K562 (cell line): Measurements from ENCODE around the gene FSTL3. TPM values are rescaled to one million over a fixed set of nuclear protein-coding genes. Genes with fewer than 3 reads are reported as not detected.
A peak's percentile ranks its signal among the peaks of the same experiment; 100 is the strongest.

Experiments
- ATAC-seq: fragments of 200-7000 bp; cut with Tn5 transposase; 3 replicates; pipeline ENCODE4 v1.9.1; 2020; ENCODE audit warnings: moderate library complexity
- BruUV-seq: library from RNA; stranded (reverse); fragments of 400-500 nt; replicated peaks from 2 replicates; lab custom pipeline; 2021; lab: Mats Ljungman, UMichigan
- CTCF ChIA-PET: fragments of 300-600 bp; formaldehyde crosslinking; extraction: SDS; loops from one replicate; lab custom pipeline; 2021; ENCODE audit warnings: low intra/inter-chr PET ratio; lab: Yijun Ruan, JAX
- POLR2A ChIA-PET: fragments of 300-600, 350-650 bp; sonication (Branson Sonifier 250); formaldehyde crosslinking; extraction: SDS; loops from one replicate; lab custom pipeline; 2021; ENCODE audit warnings: antibody characterized with exemption, inconsistent platforms; lab: Yijun Ruan, JAX
- DNase-seq, 4 experiments: peaks; one replicate each; pipeline versions ENCODE4 v3.0.0 to v3.0.0-alpha.2; 2011 to 2018; ENCODE audit warnings: low spot score in 3 of 4, mixed read lengths in 3 of 4; ENCODE audit errors: extremely low read depth in 1 of 4
- FAIRE-seq: peaks from 2 replicates; lab custom pipeline; 2011; peaks lifted over from hg19 to GRCh38; lab: Jason Lieb, UNC
- H2AFZ ChIP-seq: 2 replicates; pipeline ENCODE4 v1.6.0; 2011; ENCODE audit warnings: low read depth, low read length, control low read depth, inconsistent platforms
- H3K27ac ChIP-seq: fragments of 200-600 bp; 3 replicates; pipeline ENCODE4 v1.8.0; 2011; ENCODE audit warnings: low read depth, mild to moderate bottlenecking, control low read depth, inconsistent platforms, low read length, moderate library complexity, mixed read lengths; ENCODE audit errors: extremely low read depth
- H3K27me3 ChIP-seq, 2 experiments: fragments of 300-600 bp in 1 of 2; 2 replicates in 1 of 2; 3 replicates in 1 of 2; pipeline versions ENCODE4 v1.6.0 to v1.8.0; 2011; ENCODE audit warnings: inconsistent platforms in 2 of 2, low read length in 2 of 2, mild to moderate bottlenecking in 1 of 2, mixed read lengths in 1 of 2, moderate library complexity in 1 of 2; ENCODE audit not compliant: control insufficient read depth in 2 of 2, insufficient read depth in 2 of 2
- H3K36me3 ChIP-seq: fragments of 300-600 bp; 3 replicates; pipeline ENCODE4 v1.8.0; 2011; ENCODE audit warnings: mild to moderate bottlenecking, low read length, inconsistent platforms; ENCODE audit not compliant: control insufficient read depth, insufficient read depth
- H3K4me1 ChIP-seq, 2 experiments: fragments of 200-600 bp in 1 of 2; replicated peaks in 1 of 2; 2 replicates in 1 of 2; 3 replicates in 1 of 2; pipeline versions ENCODE4 v1.5.1 to v1.8.0; 2011; ENCODE audit warnings: inconsistent platforms in 2 of 2, low read length in 2 of 2, mild to moderate bottlenecking in 1 of 2, mixed read lengths in 1 of 2, moderate library complexity in 1 of 2; ENCODE audit not compliant: control insufficient read depth in 2 of 2, insufficient read depth in 2 of 2
- H3K4me2 ChIP-seq: 2 replicates; pipeline ENCODE4 v1.6.1; 2011; ENCODE audit warnings: low read length, control low read depth, inconsistent platforms, mixed read lengths; ENCODE audit not compliant: insufficient read depth
- H3K4me3 ChIP-seq: fragments of 200-600 bp; sonication (generic), shearing (Covaris generic); 2 replicates; pipeline ENCODE4 v1.5.1; 2016; ENCODE audit warnings: control low read depth, inconsistent platforms
- H3K79me2 ChIP-seq: fragments of 200-600 bp; 3 replicates; pipeline ENCODE4 v1.8.0; 2011; ENCODE audit warnings: low read length, inconsistent platforms; ENCODE audit not compliant: control insufficient read depth, insufficient read depth
- H3K9ac ChIP-seq, 2 experiments: 2 replicates each; pipeline versions ENCODE4 v1.6.0 to v1.6.1; 2011; ENCODE audit warnings: low read depth in 2 of 2, low read length in 2 of 2, control low read depth in 1 of 2, inconsistent platforms in 1 of 2, mild to moderate bottlenecking in 1 of 2, mixed read lengths in 1 of 2; ENCODE audit not compliant: insufficient read depth in 1 of 2
- H3K9me1 ChIP-seq: one replicate; pipeline ENCODE4 v1.6.0; 2011; ENCODE audit warnings: inconsistent platforms, mild to moderate bottlenecking, low read length, moderate library complexity; ENCODE audit not compliant: control insufficient read depth, insufficient read depth
- H3K9me3 ChIP-seq: replicated peaks from 2 replicates; pipeline ENCODE4 v1.5.1; 2011; ENCODE audit warnings: low read depth, low read length, inconsistent platforms; ENCODE audit not compliant: control insufficient read depth, insufficient read depth
- H4K20me1 ChIP-seq: replicated peaks from 2 replicates; pipeline ENCODE4 v1.6.1; 2011; ENCODE audit warnings: low read length, inconsistent platforms, mixed read lengths; ENCODE audit not compliant: control insufficient read depth, insufficient read depth
- ILK ChIP-seq: fragments of 450-650 bp; IDR thresholded peaks from 2 replicates; pipeline ENCODE4 v1.6.1; 2016; ENCODE audit warnings: missing genetic modification characterization, low read depth, mild to moderate bottlenecking, missing compliant biosample characterization, moderate library complexity, borderline replicate concordance
- KLF6 ChIP-seq: fragments of 250-450 bp; sonication (Bioruptor Pico); IDR thresholded peaks from 2 replicates; pipeline ENCODE4 v1.4.0; 2020; ENCODE audit warnings: mild to moderate bottlenecking, moderate library complexity, borderline replicate concordance
- MAZ ChIP-seq, 2 experiments: fragments of 450-650 bp in 1 of 2; sonication (generic) in 1 of 2; formaldehyde crosslinking; IDR thresholded peaks in 1 of 2; conservative IDR thresholded peaks in 1 of 2; 2 replicates each; pipeline versions ENCODE4 v1.4.0 to v1.5.0; 2020; ENCODE audit warnings: mild to moderate bottlenecking in 1 of 2, missing genetic modification reagents in 1 of 2
- NFYB ChIP-seq: IDR thresholded peaks from 2 replicates; pipeline ENCODE4 v1.6.1; 2011; ENCODE audit warnings: mild to moderate bottlenecking, moderate library complexity; ENCODE audit not compliant: insufficient read length; ENCODE audit errors: extremely low read depth
- POLR2G ChIP-seq: fragments of 200-400 bp; formaldehyde crosslinking; IDR thresholded peaks from 2 replicates; pipeline ENCODE4 v1.6.1; 2017; ENCODE audit warnings: low read depth, mild to moderate bottlenecking, antibody characterized with exemption, low read length, moderate library complexity
- SMARCC2 ChIP-seq: fragments of 450-650 bp; IDR thresholded peaks from 2 replicates; pipeline ENCODE4 v1.6.1; 2017; ENCODE audit warnings: antibody characterized with exemption, moderate library complexity, mild to moderate bottlenecking, low read depth
- TCF7 ChIP-seq: sonication (generic); IDR thresholded peaks from 2 replicates; pipeline ENCODE4 v1.6.1; 2016; ENCODE audit warnings: antibody characterized with exemption, borderline replicate concordance
- ZBED1 ChIP-seq: IDR thresholded peaks from 2 replicates; pipeline ENCODE4 v1.6.1; 2014
- ZC3H4 ChIP-seq: sonication (generic); formaldehyde crosslinking; IDR thresholded peaks from 2 replicates; pipeline ENCODE4 v1.9.0; 2021; ENCODE audit warnings: missing genetic modification reagents, borderline replicate concordance
- ZNF197 ChIP-seq: fragments of 200-800 bp; sonication (Bioruptor generic); IDR thresholded peaks from 2 replicates; pipeline ENCODE4 v1.6.1; 2016; ENCODE audit warnings: low read depth, missing genetic modification characterization, missing compliant biosample characterization
- WGBS: fragments of 100-300 bp; shearing (Covaris generic); methylation state at CpG from one replicate; pipeline ENCODE4 v1.1.6; 2016; ENCODE audit warnings: low coverage, mixed read lengths; ENCODE audit not compliant: insufficient coverage; ENCODE audit errors: missing lambda C conversion rate; 5-methylcytosine and 5-hydroxymethylcytosine counted together
- in situ Hi-C: fragments of 300-500 bp; cut with MboI; formaldehyde crosslinking; loops from 4 replicates; pipeline ENCODE4 v1.15.0; 2018; ENCODE audit warnings: inconsistent platforms, mixed read lengths
- intact Hi-C: fragments of 100-400 bp; cut with micrococcal nuclease; formaldehyde crosslinking; loops from 2 replicates; pipeline ENCODE4 v1.14.2; 2022
- polyA plus RNA-seq, 8 experiments: library from polyadenylated mRNA; depleted of rRNA in 4 of 8; stranded (reverse) in 5 of 8; unstranded in 3 of 8; fragments of >200 nt; fragmentation: Nextera tagmentation in 2 of 8; fragmentation: Illumina TruSeq in 1 of 8; extraction: Ambion mirVana in 2 of 8; extraction: Trizol in 1 of 8; gene quantifications; 2 replicates each; pipeline versions ENCODE4 v1.2.1 to v1.2.3, GENCODE V29; 2011 to 2014; ENCODE audit warnings: inconsistent platforms in 1 of 8, missing spikeins in 1 of 8
- total RNA-seq, 7 experiments: library from RNA; depleted of rRNA in 6 of 7; stranded (reverse); fragments of >200 nt in 6 of 7; fragmentation: Illumina TruSeq in 2 of 7; extraction: Trizol in 2 of 7; gene quantifications; 2 replicates each; pipeline versions ENCODE4 v1.2.1 to v1.2.3, GENCODE V29; 2011 to 2021; ENCODE audit warnings: low replicate concordance in 1 of 7
- TF ChIP-seq, protein P1 (sequence below), 2 experiments: fragments of 450-650 bp; conservative IDR thresholded peaks; 2 replicates each; pipeline ENCODE4 v1.6.1; 2017; ENCODE audit warnings: mild to moderate bottlenecking in 2 of 2, moderate library complexity in 2 of 2

FSTL3 gene
- total and polyA plus RNA-seq, 9 of the 15 experiments (the other 6 are each of a cell fraction or from before 2014, with no cell fraction given) = 0.35 to 6.8 (median 4.2) TPM; not detected in 1

- TF ChIP-seq POLR2G = peak; percentile 49
- TF ChIP-seq ZBED1 = no peak
- FAIRE-seq (no peak), DNase-seq (peak in 1 of 4 experiments; percentile 14), ATAC-seq (no peak)
- TSS peak; percentile 59 for BruUV-seq
- peaks cover 8% of the 10 kb centered on the region for H3K79me2 ChIP-seq
- H3K9me3 ChIP-seq = no peaks in the 10 kb centered on the region
- ChIA-PET POLR2A (interaction anchor here (0.7 to 1.6 kb wide), 4 partner anchors 9 to 105 kb away, joined by 3 to 4 read pairs (median 4); no protein-coding TSS in a partner anchor), CTCF (no interaction called here)
- H3K4me3 ChIP-seq = no peak overlapping the region
- no peak overlapping the region for H3K9ac ChIP-seq
- intact Hi-C loops = no loop called here
- WGBS = 94% methylated on average over 25 of the region's 52 CpGs
- H3K9me1 ChIP-seq = no peaks in the 10 kb centered on the region
- no peak overlapping the region for H3K27ac ChIP-seq
- no peak overlapping the region for H3K4me2 ChIP-seq
- no peaks in the 10 kb centered on the region; the same call in 1 of the 2 replicates for H4K20me1 ChIP-seq
- in situ Hi-C loops = no loop called here
- peaks cover 75% of the 10 kb centered on the region; the same call in 2 of the 3 replicates for H3K36me3 ChIP-seq
- no peak overlapping the region for H2AFZ ChIP-seq
- peaks cover 0 to 31% of the 10 kb centered on the region in 2 experiments; a peak in 2 of 5 replicates for H3K4me1 ChIP-seq
- no peaks in the 10 kb centered on the region for H3K27me3 ChIP-seq
Observed at GRCh38 chr19:647566-648284, 28.5 kb upstream of the FSTL3 start.

- FAIRE-seq = no peak
- Histone ChIP-seq H3K27me3 (no peaks in the 10 kb centered on the region), H3K79me2 (peaks cover 14% of the 10 kb centered on the region), H3K36me3 (peaks cover 81% of the 10 kb centered on the region; the same call in 2 of the 3 replicates), H3K4me2 (no peak overlapping the region), H3K27ac (no peak overlapping the region), H3K4me1 (peaks cover 0 to 32% of the 10 kb centered on the region in 2 experiments; a peak in 2 of 5 replicates), H3K9me3 (no peaks in the 10 kb centered on the region), H3K9me1 (no peaks in the 10 kb centered on the region), H3K9ac (no peak overlapping the region), H3K4me3 (no peak overlapping the region), H2AFZ (no peak overlapping the region), H4K20me1 (peaks cover under 1% of the 10 kb centered on the region; the same call in 1 of the 2 replicates)
- WGBS = 100% methylated on average over 20 of the region's 29 CpGs
- intact Hi-C loops (no loop called here), in situ Hi-C loops (no loop called here)
- peak in 1 of 4 experiments; percentile 30 for DNase-seq
- no TSS peak for BruUV-seq
- CTCF ChIA-PET = no interaction called here
- POLR2A ChIA-PET = interaction anchor here (0.6 to 1.6 kb wide), 3 partner anchors 9 to 13 kb away, joined by 3 to 4 read pairs (median 4); no protein-coding TSS in a partner anchor
- ATAC-seq = no peak
- TF ChIP-seq NFYB = no peak
- no peak for TF ChIP-seq MAZ (CRISPR knock-in tag; conservative IDR thresholded peaks at IDR 0.05 in 1 of 2, IDR thresholded peaks at IDR 0.05 in 1 of 2)
- no peak for TF ChIP-seq ILK (tag)
- no peak for TF ChIP-seq ZNF197 (CRISPR knock-in tag)
- no peak for TF ChIP-seq ZC3H4 (CRISPR knock-in tag)
- TF ChIP-seq TCF7 = no peak
- TF ChIP-seq, protein P1, sequence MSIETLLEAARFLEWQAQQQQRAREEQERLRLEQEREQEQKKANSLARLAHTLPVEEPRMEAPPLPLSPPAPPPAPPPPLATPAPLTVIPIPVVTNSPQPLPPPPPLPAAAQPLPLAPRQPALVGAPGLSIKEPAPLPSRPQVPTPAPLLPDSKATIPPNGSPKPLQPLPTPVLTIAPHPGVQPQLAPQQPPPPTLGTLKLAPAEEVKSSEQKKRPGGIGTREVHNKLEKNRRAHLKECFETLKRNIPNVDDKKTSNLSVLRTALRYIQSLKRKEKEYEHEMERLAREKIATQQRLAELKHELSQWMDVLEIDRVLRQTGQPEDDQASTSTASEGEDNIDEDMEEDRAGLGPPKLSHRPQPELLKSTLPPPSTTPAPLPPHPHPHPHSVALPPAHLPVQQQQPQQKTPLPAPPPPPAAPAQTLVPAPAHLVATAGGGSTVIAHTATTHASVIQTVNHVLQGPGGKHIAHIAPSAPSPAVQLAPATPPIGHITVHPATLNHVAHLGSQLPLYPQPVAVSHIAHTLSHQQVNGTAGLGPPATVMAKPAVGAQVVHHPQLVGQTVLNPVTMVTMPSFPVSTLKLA (conservative IDR thresholded peaks at IDR 0.05) = no peak
- no peak for TF ChIP-seq KLF6 (CRISPR knock-in tag)
- TF ChIP-seq SMARCC2 = no peak
Observed at GRCh38 chr19:648305-648704, 27.9 kb upstream of the FSTL3 start.
